ENCODE data around the gene S1PR3.

Gene S1PR3

DNA sequence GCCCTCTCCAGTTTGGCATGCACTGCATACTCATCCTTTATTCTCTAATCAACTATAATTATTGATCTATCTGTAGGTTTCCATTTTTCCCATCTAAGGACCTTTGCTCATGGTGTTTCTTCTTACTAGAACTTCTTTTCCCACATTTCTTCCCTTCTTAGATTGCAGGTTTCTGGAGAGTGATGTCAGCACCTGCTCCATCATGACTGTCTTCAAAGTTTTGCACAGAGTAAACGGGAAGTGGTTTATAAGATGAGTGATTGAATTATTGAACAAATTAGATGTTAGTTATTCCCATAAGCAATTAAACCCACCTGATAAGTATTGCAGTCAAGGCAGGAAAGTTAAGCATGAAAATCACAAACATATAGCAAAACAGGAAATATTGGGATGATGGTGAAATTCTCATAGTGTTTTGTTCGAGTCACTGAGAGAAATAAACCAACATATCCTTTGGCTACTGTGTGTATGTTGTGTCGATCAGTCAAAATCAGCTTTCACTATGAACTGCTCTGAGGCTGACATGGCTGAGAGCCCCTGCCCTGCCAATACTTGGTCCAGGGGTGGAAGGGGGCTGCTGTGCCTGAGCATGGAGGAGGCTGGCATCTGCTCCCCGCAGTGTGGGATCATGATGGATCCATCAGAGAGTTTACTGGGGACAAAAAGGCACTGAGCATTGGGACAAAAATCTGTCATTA lies 45.5 kb upstream of the S1PR3 start:
- no peaks in the 10 kb centered on the region for H3K9me3 ChIP-seq (ENCODE audit: low read length)
- H3K79me2 ChIP-seq (ENCODE audit: insufficient read depth, low read length): no peaks in the 10 kb centered on the region
- TF ChIP-seq, protein P1, sequence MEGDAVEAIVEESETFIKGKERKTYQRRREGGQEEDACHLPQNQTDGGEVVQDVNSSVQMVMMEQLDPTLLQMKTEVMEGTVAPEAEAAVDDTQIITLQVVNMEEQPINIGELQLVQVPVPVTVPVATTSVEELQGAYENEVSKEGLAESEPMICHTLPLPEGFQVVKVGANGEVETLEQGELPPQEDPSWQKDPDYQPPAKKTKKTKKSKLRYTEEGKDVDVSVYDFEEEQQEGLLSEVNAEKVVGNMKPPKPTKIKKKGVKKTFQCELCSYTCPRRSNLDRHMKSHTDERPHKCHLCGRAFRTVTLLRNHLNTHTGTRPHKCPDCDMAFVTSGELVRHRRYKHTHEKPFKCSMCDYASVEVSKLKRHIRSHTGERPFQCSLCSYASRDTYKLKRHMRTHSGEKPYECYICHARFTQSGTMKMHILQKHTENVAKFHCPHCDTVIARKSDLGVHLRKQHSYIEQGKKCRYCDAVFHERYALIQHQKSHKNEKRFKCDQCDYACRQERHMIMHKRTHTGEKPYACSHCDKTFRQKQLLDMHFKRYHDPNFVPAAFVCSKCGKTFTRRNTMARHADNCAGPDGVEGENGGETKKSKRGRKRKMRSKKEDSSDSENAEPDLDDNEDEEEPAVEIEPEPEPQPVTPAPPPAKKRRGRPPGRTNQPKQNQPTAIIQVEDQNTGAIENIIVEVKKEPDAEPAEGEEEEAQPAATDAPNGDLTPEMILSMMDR (IDR thresholded peaks at IDR 0.05; ENCODE audit: low read length): no peak
- TF ChIP-seq EZH2 (IDR thresholded peaks at IDR 0.05; ENCODE audit: borderline replicate concordance, low read length): no peak
- H2AFZ ChIP-seq (ENCODE audit: low read length): no peak overlapping the region
- H3K9me2 ChIP-seq (ENCODE audit: low read depth, low read length): no peaks in the 10 kb centered on the region
- H3K4me2 ChIP-seq (ENCODE audit: low read length): no peak overlapping the region
- no peak overlapping the region for H3K4me3 ChIP-seq (ENCODE audit: low read depth, low read length, poor library complexity, severe bottlenecking)
- no peaks in the 10 kb centered on the region for H3F3A ChIP-seq (ENCODE audit: insufficient read depth, low read length)
- H3K27me3 ChIP-seq (ENCODE audit: insufficient read depth, low read length): no peaks in the 10 kb centered on the region
- H3K27ac ChIP-seq (ENCODE audit: low read depth, low read length, poor library complexity, severe bottlenecking): no peak overlapping the region
- peaks cover 8% of the 10 kb centered on the region for H3K4me1 ChIP-seq (ENCODE audit: insufficient read depth, low read length, severe bottlenecking)
- H3K9ac ChIP-seq (ENCODE audit: low read length): no peak overlapping the region
- no peaks in the 10 kb centered on the region for H4K20me1 ChIP-seq (ENCODE audit: insufficient read depth, low read length)
- no peaks in the 10 kb centered on the region; the same call in 1 of the 2 replicates for H3K36me3 ChIP-seq (ENCODE audit: insufficient read depth, low read length)

DNA sequence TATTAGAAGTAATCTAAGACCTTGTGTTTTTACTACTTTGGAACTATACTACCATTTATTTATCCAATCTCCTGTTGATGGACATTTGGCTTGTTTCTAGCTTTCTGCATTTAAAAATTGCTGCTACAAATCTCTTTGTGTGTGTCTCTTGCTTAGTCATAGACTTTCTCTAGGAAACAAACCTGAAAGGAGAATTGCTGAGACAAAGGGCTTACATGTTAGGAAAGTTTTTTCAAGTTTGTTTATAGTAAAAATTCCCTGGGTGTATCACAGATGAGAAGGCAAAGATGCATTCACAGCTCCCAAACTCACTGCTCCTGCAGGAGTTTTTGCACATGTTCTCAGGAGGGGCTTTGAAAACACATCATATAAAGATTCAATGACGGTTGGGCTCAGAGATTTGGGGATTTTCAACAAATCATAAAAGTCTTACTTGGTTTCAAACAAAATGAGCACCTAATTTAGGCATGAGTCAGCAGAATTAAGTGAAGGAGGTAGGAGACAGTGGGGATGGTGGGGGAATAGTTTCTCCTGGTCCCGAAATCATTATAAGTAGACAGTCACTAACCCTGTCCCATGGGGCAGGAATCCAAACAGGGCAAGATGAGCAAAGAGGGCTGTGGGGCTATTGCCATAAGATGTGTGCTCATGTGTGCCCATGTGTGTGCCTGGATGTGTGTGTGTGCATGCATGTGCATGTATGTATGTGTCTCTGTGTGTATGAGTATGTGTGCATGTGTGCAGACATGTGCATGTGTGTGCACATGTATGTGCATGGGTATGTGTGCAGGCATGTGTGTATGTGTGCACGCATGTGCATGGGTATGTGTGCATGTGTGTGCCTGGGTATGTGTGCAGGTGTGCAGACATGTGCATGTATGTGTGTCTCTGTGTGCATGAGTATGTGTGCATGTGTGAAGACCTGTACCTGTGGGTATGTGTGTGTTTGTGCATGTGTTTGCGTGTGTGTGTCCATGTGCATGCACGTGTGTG lies 43.4 kb upstream of the S1PR3 start:
- TF ChIP-seq EZH2 (IDR thresholded peaks at IDR 0.05; ENCODE audit: borderline replicate concordance, low read length): no peak
- TF ChIP-seq, protein P1 (IDR thresholded peaks at IDR 0.05; ENCODE audit: low read length): no peak
- H3F3A ChIP-seq (ENCODE audit: insufficient read depth, low read length): no peaks in the 10 kb centered on the region

DNA sequence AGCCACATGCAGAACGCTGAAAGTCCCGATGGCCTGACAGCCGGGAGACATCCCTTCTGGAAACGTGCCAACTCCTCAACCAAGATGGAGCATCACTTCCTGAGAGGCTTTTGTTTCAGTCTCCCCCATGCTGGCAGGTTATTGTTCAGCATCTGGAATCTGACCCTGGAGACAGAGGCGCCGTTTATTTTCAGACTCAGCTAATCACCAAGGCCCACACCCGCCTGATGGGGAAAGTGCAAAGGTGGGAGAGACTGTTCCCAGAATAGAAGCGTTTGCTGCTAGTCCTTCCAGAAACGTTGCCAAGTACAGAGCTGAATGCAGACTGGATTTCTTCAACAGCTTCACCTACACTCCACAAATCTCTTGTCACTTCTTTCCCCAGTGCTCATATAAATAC lies 41.8 kb upstream of the S1PR3 start:
- Histone ChIP-seq H3K9me3 (ENCODE audit: low read length) (no peaks in the 10 kb centered on the region), H3K4me1 (ENCODE audit: insufficient read depth, low read length, severe bottlenecking) (peaks cover 25% of the 10 kb centered on the region), H3K27ac (ENCODE audit: low read depth, low read length, poor library complexity, severe bottlenecking) (no peak overlapping the region), H3K9me2 (ENCODE audit: low read depth, low read length) (no peaks in the 10 kb centered on the region), H3K9ac (ENCODE audit: low read length) (no peak overlapping the region), H3K4me3 (ENCODE audit: low read depth, low read length, poor library complexity, severe bottlenecking) (no peak overlapping the region), H4K20me1 (ENCODE audit: insufficient read depth, low read length) (no peaks in the 10 kb centered on the region), H3K79me2 (ENCODE audit: insufficient read depth, low read length) (no peaks in the 10 kb centered on the region), H3K4me2 (ENCODE audit: low read length) (no peak overlapping the region), H2AFZ (ENCODE audit: low read length) (no peak overlapping the region), H3K27me3 (ENCODE audit: insufficient read depth, low read length) (no peaks in the 10 kb centered on the region), H3F3A (ENCODE audit: insufficient read depth, low read length) (no peaks in the 10 kb centered on the region), H3K36me3 (ENCODE audit: insufficient read depth, low read length) (no peaks in the 10 kb centered on the region; the same call in 1 of the 2 replicates)
- no peak for TF ChIP-seq EZH2 (IDR thresholded peaks at IDR 0.05; ENCODE audit: borderline replicate concordance, low read length)

More for the DNA sequence above, 43.4 kb upstream of the S1PR3 start:
- Histone ChIP-seq H3K4me1 (ENCODE audit: insufficient read depth, low read length, severe bottlenecking) (peaks cover 13% of the 10 kb centered on the region), H3K9me3 (ENCODE audit: low read length) (no peaks in the 10 kb centered on the region), H4K20me1 (ENCODE audit: insufficient read depth, low read length) (no peaks in the 10 kb centered on the region), H3K9ac (ENCODE audit: low read length) (no peak overlapping the region), H3K27me3 (ENCODE audit: insufficient read depth, low read length) (no peaks in the 10 kb centered on the region), H3K4me3 (ENCODE audit: low read depth, low read length, poor library complexity, severe bottlenecking) (no peak overlapping the region), H3K9me2 (ENCODE audit: low read depth, low read length) (no peaks in the 10 kb centered on the region), H3K79me2 (ENCODE audit: insufficient read depth, low read length) (no peaks in the 10 kb centered on the region), H3K36me3 (ENCODE audit: insufficient read depth, low read length) (no peaks in the 10 kb centered on the region; the same call in 1 of the 2 replicates), H3K4me2 (ENCODE audit: low read length) (no peak overlapping the region), H3K27ac (ENCODE audit: low read depth, low read length, poor library complexity, severe bottlenecking) (no peak overlapping the region), H2AFZ (ENCODE audit: low read length) (no peak overlapping the region)

Measured in OCI-LY1 (cell line).